GM13977 (cell line): Measurements from ENCODE around the gene RICTOR.

Source experiments
- DNase-seq: peaks from one replicate; pipeline ENCODE4 v3.0.0; 2012; ENCODE audit warnings: low spot score
- in situ Hi-C: fragments of 300-500 bp; cut with MboI; formaldehyde crosslinking; loops from one replicate; pipeline ENCODE4 v1.12.0; 2022; ENCODE audit warnings: low sequenced_read_pairs, low pct_unique_long_range_greater_than_20kb, mixed read lengths, inconsistent platforms; ENCODE audit not compliant: unreplicated experiment
- TF ChIP-seq, protein P1 (sequence below): IDR thresholded peaks from 2 replicates; pipeline ENCODE4 v1.5.1; 2012; ENCODE audit warnings: mild to moderate bottlenecking, control low read depth; ENCODE audit not compliant: insufficient read depth; ENCODE audit errors: extremely low read depth, missing control alignments

The RICTOR gene

GRCh38 chr5:39074017-39074814, at the start of gene RICTOR:
TSS of gene RICTOR (minus strand) at chr5:39074399. CDS start at chr5:39074377, 22 bp downstream.
- in situ Hi-C loops, result no loop called here
- TF ChIP-seq, protein P1, sequence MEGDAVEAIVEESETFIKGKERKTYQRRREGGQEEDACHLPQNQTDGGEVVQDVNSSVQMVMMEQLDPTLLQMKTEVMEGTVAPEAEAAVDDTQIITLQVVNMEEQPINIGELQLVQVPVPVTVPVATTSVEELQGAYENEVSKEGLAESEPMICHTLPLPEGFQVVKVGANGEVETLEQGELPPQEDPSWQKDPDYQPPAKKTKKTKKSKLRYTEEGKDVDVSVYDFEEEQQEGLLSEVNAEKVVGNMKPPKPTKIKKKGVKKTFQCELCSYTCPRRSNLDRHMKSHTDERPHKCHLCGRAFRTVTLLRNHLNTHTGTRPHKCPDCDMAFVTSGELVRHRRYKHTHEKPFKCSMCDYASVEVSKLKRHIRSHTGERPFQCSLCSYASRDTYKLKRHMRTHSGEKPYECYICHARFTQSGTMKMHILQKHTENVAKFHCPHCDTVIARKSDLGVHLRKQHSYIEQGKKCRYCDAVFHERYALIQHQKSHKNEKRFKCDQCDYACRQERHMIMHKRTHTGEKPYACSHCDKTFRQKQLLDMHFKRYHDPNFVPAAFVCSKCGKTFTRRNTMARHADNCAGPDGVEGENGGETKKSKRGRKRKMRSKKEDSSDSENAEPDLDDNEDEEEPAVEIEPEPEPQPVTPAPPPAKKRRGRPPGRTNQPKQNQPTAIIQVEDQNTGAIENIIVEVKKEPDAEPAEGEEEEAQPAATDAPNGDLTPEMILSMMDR, result no peak
- DNase-seq, result peak; percentile 94

DNA sequence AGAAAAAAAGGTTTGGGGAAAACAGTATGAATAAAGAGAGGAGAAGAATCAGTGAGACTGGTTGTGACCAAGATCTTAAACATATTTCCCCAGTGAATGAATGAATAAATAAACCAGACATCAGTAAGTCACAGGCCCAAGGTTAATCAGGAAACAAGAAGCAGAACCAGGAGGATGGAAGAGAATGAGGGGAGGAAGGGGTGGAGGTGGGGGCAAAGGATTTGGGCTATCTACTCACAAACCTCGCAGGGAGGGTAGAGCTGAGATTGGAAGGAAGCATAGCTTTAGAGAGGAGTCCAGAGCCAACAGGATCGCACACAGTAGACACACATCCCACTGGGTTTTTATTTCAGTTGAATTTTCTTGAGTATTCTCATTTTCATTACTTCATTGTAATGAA, 47.7 kb upstream of the RICTOR start:
- TF ChIP-seq, protein P1, result no peak
- DNase-seq, result no peak
- in situ Hi-C loops, result no loop called here

DNA sequence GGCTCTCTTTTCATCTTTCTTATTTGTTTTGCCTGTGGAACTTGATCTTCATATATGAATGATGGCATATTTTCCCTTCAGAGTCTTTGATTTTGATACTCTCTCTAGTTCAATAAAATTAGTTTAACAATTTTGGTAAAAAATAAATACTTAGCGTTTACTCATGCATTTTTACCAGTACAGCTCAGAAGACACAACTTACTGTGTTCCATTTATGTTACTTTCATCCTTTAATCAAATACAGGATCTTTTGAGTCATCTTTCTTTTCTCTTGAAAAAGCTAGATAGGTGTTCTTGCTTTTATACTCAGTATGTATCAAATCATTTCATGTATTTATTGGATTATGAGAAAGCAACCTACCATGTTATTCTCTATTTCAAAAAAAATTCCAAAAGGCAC, 47.1 kb upstream of the RICTOR start:
- no peak for DNase-seq
- in situ Hi-C loops, result no loop called here
- TF ChIP-seq, protein P1, result no peak

- no peak for DNase-seq
- TF ChIP-seq, protein P1, result no peak
- in situ Hi-C loops, result no loop called here
Measured at GRCh38 chr5:39120052-39120420, 45.8 kb upstream of the RICTOR start.

GRCh38 chr5:39119404-39120051, 45.3 kb upstream of the RICTOR start:
- in situ Hi-C loops, result no loop called here
- no peak for DNase-seq
- TF ChIP-seq, protein P1, result no peak

DNA sequence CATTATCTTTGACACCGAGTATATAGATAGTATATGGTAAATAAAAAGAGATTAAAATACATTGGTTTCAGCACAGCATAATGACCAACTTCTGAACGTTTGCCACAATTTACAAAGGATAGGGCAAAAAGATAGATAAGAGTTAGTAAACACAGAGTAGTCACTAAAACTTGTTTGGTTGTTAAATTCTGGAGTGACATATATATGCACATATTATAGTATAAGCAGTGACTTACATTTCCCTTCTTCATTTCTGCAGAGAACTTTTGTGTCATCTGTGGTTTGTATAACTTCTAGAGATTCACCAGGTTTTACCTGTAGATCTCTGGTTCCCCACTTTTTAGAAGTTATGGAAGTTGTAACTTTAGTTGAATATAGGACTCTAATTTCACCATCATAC, 44.4 kb upstream of the RICTOR start:
- TF ChIP-seq, protein P1, result no peak
- in situ Hi-C loops, result no loop called here
- no peak for DNase-seq
